GDM1 (cell line): ENCODE data around the gene RAG2.
A peak's percentile ranks its signal among the peaks of the same experiment; 100 is the strongest.
"Not testable (repeated sequence)": the region's sequence is repeated elsewhere in the genome, so short reads cannot be mapped to it uniquely, and the experiment has no call there.

Experiments
- DNase-seq: peaks from one replicate; lab custom pipeline; 2025; lab: John Stamatoyannopoulos, UW

The RAG2 gene

DNA sequence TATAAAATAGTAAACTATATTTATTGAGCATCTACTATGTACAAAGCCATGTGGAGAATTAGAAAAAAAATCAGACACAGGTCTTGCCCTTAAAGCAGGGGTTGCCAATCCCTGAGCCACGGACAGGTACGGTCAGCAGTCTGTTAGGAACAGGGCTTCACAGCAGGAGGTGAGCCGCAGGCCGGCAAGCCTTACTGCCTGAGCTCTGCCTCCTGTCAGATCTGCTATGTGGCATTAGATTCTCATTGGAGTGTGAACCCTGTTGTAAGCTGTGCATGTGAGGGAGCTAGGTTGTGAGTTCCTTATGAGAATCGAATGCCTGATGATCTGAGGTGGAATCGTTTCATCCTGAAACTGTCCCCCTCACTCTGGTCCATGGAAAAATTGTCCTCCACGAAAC lies 2.1 kb upstream of the RAG2 start:
- DNase-seq, result no peak

- no peak for DNase-seq
Measured at GRCh38 chr11:36596880-36597279, 1.2 kb downstream of the RAG2 start.

- no peak for DNase-seq
Measured at GRCh38 chr11:36594316-36594989, 3.6 kb downstream of the RAG2 start, which contains the start of gene IFTAP. TSS of gene IFTAP (plus strand) at chr11:36594502. CDS start at chr11:36610104, 15,602 bp downstream.

- DNase-seq, result no peak
Measured at GRCh38 chr11:36591433-36591832, 6.6 kb downstream of the RAG2 start.

GRCh38 chr11:36590513-36590912 lies 7.5 kb downstream of the RAG2 start:
- DNase-seq, result no peak

- no peak for DNase-seq
Measured at GRCh38 chr11:36588099-36588498, 9.9 kb downstream of the RAG2 start.

GRCh38 chr11:36586543-36586942 lies 11.5 kb downstream of the RAG2 start:
- no peak for DNase-seq

DNA sequence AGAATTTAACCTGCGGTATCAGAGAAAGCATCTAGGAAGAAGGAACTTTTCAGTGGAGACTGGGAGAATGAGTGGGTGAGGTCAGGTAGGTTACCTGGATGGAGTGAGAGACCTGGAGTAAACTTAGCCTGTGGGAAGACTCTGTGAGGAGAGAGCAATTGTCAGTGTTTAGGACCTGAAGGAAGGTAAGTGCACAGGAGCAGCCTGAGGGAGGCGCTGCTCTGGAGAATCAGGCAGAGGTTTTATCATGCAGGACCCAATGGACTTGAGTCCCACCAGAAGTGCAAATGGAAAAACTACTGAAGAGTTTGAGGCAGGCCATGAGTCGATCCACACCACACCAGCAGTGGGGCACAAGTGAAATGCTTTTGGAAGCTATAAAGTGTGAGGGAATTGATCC lies 14.4 kb downstream of the RAG2 start:
- no peak for DNase-seq

DNA sequence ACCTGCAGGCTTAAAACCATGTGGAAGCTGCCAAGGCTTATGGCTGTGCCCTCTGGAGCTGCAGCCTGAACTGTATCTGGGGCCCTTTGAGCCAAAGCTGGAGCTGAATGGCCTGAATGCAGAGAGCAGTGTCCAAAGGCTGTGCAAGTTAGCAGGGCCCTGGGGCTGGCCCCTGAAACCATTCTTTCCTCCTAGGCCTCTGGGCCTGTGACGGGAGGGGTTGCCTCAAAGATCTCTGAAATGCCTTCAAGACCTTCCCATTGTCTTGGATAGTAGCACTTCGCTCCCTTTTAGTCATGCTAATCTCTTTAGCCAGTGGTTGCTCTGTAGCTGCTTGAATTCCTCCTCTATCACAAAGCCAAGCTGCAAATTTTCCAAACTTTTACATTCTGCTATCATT lies 16.5 kb downstream of the RAG2 start:
- DNase-seq, result no peak

GRCh38 chr11:36578458-36578857 lies 19.6 kb downstream of the RAG2 start:
- no peak for DNase-seq

- no peak for DNase-seq
Measured at GRCh38 chr11:36577859-36578258, 20.2 kb downstream of the RAG2 start.

GRCh38 chr11:36577373-36577772 lies 20.7 kb downstream of the RAG2 start:
- no peak for DNase-seq

GRCh38 chr11:36574486-36574885 lies 23.6 kb downstream of the RAG2 start:
- no peak for DNase-seq

DNA sequence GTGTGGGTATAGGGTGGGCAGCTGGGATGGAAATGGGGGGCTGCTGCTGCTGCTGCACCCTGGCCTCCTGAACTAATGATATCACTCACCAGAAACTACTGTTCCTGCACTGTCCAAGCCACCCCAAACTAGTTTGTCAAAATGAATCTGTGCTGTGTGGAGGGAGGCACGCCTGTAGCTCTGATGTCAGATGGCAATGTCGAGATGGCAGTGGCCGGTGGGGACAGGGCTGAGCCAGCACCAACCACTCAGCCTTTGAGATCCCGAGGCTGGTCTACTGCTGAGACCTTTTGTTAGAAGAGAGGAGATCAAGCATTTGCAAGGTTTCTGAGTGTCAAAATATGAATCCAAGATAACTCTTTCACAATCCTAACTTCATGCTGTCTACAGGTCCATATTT lies 28.9 kb downstream of the RAG2 start:
- no peak for DNase-seq

GRCh38 chr11:36567694-36568093 lies 30.3 kb downstream of the RAG2 start, which contains the start of gene RAG1:
TSS of gene RAG1 (plus strand) at chr11:36568007. CDS start at chr11:36573305, 5,298 bp downstream.
- DNase-seq, result no peak

DNA sequence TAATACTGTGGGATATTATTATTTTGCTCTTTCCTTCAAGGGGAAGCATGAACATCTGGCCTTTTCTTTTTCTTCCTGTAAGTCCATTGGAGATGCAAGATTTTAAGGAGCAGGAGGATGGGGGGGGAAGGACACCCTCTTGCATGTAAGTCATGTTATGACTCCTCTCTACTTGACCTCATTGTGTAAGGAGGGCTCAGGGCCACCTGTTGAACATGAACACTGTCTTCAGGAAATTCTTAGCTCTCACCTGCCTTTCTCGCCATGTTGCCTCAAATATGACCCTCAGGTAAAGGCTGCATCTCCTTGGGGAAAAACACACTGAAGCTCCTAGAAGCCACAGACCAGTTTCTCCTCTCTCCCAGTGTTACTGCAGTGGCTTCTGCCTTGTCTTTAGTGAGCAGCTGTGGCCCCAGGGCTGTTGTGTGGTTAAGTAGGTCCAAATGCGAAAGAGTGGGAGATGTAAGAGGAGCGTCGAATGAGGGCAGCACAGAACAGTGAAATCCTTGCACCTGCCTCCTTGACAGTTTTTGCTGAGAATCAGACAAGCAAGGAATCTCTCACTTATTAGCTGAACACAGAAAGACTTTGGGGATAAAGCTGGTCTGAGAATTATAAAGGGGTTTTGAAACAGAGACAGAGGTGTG lies 31.5 kb downstream of the RAG2 start:
- no peak for DNase-seq

DNA sequence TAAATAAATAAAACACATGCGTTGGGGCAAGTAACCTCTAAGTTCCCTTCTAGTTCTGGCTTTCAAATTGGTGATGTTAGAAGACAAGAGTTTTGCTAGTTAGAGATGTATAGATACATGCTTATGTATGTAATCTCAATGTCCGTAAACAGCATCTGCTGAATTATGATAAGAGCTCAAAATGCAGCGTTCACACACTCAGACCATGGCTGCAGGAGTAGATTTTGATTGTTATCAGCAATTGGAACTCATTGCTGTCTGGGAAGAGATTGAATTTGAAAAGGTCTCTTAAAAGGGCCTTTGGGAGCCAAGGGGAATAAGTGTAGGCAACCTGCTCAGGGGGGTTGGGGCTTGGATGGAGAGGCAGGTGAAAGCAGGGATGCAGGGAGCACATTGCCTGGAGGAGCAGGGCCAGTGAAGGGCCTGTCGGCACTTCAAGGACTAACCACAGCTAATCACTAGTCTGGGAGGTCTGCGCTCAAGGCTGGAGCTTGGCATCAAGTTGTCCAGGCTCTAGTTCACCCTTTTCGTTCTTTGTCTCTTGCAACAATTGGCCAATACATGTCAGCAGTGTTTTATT lies 32.9 kb downstream of the RAG2 start:
- no peak for DNase-seq

DNA sequence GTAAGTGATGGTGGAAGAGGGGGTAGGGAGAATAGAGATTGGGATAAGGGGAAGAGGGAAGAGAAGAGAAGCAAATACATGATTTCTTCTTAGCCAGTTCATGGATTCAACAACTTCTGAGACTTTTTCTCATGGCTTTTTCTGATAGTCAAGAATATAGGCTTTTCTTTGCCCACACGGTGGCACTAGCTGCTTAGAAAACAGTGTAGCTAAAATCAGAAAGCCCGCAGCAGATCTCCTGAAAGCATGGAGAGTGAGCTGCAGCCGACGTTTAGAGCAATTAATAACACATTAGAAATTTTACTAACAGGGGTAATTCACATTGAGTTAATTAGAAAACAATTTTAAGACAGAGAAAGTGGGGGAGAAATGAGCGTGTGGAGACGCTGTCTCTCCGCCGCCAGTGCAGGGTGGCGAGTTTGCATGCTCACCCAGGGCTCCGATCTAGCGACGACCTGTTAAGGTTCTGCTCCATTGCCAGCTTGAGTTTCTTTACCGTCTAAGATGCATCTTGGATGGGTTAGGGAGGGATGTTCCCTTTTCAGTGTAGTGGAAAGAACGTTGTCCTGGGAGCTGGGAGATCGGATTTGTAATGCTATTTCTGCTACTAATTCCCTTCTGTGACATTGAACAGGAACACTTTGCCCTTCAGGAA lies 33.5 kb downstream of the RAG2 start:
- DNase-seq, result peak; percentile 13

DNA sequence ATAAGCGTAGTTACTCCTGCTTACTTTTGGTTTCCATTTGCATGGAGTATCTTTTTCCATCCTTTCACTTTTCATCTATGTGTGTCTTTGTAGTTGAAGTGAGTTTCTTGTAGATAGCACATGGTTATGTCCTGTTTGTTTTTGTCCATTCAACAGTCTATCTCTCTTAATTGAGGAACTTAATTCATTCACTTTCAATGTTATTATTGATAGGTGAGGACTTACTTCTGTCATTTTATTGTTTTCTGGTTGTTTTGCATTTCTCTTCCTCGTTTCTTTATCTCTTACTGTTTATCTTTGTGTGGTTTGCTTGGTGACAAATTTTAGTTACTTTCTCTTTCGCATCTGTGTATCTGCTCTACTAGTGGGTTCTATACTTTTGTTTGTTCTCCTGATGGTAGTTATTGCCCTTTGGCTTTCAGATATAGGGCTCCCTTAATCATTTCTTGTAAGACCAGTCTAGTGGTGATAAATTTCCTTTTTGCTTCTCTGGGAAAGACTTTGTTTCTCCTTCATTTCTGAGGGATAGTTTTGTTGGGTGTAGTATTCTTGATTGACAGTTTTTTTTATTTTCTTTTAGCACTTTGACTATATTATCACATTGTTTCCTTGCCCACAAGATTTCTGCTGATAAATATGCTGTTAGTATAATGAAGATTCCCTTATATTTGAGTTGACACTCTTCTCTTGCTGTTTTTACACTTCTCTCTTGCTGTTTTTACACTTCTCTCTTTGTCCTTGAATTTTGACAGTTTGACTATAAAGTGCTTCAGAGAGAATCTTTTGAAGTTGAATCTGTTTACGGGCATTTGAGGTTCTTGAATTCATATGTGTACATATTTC lies 39.2 kb downstream of the RAG2 start:
- DNase-seq, result no peak

DNA sequence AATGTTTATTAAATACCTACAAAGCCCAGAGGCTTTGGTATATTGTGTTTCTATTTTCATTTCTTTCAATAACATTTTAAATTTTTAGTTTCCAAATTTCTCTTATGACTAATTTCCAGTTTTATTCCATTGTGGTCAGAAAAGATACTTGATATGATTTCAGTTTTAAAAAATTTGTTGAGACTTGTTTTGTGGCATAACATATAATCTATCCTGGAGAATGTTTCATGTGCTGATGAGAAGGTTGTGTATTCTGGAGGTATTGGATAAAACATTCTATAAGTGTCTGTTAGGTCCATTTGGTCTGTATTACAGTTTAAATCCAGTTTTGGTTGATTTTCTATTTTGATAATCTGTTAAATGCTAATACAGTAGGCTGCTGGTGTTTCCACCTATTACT lies 40.0 kb downstream of the RAG2 start:
- DNase-seq, result no peak

DNA sequence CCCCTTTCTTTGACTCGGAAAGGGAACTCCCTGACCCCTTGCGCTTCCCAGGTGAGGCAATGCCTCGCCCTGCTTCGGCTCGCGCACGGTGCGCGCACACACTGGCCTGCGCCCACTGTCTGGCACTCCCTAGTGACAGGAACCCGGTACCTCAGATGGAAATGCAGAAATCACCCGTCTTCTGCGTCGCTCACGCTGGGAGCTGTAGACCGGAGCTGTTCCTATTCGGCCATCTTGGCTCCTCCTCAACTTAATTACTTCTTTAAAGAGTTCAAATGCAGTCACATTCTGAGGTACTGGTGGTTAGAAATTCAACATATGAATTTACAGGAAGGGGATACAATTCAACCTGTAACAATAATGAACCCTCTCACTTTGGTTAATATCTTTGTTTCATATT lies 40.6 kb downstream of the RAG2 start:
- DNase-seq, result not testable (repeated sequence)
